ENCODE results near the gene CRY1. TPM values are rescaled to one million over a fixed set of nuclear protein-coding genes. Genes with fewer than 3 reads are reported as not detected.

CRY1 gene
- total RNA-seq, 6 experiments from 2014 or later = 12.5 to 18.0 (median 16.1) TPM

DNA sequence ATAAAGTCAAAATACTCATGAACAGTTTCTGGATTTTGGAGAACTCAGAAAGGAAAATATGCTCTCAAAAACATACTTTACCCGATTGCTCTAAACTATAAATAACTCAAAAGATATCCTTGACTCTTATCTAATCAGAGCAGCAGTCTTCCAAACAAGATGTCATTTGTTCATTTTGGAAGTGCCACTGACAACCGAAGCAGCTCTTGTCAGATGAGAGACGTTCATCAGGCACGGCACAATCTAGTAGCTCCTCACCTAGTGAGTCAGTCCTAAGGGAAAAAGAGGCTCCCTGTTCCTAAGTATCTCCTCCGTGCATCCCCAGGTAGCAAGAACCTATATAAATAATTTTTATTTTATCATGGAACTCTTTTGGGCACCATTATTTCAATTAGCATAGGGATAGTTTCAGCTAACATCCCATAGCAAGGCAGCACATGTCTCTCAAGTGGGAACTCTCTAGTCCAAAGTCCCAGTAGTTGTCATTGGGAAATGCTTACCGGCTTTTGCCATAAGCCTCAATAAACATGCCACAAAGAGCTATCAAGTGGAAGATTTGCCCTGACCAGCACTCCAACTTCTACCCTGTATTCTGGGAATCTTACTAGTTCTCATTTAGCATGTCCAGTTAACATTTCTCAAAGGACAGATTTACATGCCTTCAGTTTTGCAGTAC is 151.7 kb downstream of the CRY1 start:
- Mint-ChIP-seq H3K27ac (no peak overlapping the region), H3K9me3 (peaks cover 16% of the 10 kb centered on the region), H3K27me3 (ENCODE audit: insufficient read depth) (peaks cover 2% of the 10 kb centered on the region; the same call in 1 of the 2 replicates), H3K4me3 (no peak overlapping the region), H3K36me3 (ENCODE audit: low read depth) (peaks cover 5% of the 10 kb centered on the region; the same call in 1 of the 2 replicates), H3K4me1 (ENCODE audit: low read depth) (no peaks in the 10 kb centered on the region)
- TF ChIP-seq, protein P1, sequence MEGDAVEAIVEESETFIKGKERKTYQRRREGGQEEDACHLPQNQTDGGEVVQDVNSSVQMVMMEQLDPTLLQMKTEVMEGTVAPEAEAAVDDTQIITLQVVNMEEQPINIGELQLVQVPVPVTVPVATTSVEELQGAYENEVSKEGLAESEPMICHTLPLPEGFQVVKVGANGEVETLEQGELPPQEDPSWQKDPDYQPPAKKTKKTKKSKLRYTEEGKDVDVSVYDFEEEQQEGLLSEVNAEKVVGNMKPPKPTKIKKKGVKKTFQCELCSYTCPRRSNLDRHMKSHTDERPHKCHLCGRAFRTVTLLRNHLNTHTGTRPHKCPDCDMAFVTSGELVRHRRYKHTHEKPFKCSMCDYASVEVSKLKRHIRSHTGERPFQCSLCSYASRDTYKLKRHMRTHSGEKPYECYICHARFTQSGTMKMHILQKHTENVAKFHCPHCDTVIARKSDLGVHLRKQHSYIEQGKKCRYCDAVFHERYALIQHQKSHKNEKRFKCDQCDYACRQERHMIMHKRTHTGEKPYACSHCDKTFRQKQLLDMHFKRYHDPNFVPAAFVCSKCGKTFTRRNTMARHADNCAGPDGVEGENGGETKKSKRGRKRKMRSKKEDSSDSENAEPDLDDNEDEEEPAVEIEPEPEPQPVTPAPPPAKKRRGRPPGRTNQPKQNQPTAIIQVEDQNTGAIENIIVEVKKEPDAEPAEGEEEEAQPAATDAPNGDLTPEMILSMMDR (IDR thresholded peaks at IDR 0.05) = no peak
- DNase-seq = no peak

Other genes with a start within 250 kb of the CRY1 start
- gene TMEM263, start 137.6 kb downstream of the CRY1 start, total RNA-seq (2021; fragmentation: NEBNext Ultra II Directional; extraction: Animal tissue kit (Norgen Biotek cat#: 25700)) = 100 to 1,000 TPM; 157 to 188 (median 167) TPM
- gene MTERF2, start 106.4 kb downstream of the CRY1 start, total RNA-seq (2021; fragmentation: NEBNext Ultra II Directional; extraction: Animal tissue kit (Norgen Biotek cat#: 25700)) = 1 to 10 TPM; 3.0 to 5.6 (median 5.1) TPM

All from HFFc6 (cell line).